Nephron progenitor cell (in vitro differentiated cells): ENCODE results near the gene ARID5A.
A peak's percentile ranks its signal among the peaks of the same experiment; 100 is the strongest.

Source experiments
- DNase-seq: peaks from one replicate; pipeline ENCODE4 v3.0.0; 2021
- H3K27ac Mint-ChIP-seq: 2 replicates; pipeline ENCODE4 v1.8.0; 2021; ENCODE audit warnings: mild to moderate bottlenecking, moderate library complexity, mixed read lengths
- H3K27me3 Mint-ChIP-seq: 2 replicates; pipeline ENCODE4 v1.8.0; 2021; ENCODE audit warnings: mild to moderate bottlenecking, low read depth, mixed read lengths; ENCODE audit not compliant: poor library complexity
- H3K36me3 Mint-ChIP-seq: 2 replicates; pipeline ENCODE4 v1.8.0; 2021; ENCODE audit warnings: low read depth, mixed read lengths
- H3K4me1 Mint-ChIP-seq: 2 replicates; pipeline ENCODE4 v1.8.0; 2021; ENCODE audit warnings: mixed read lengths
- H3K4me3 Mint-ChIP-seq: 2 replicates; pipeline ENCODE4 v1.8.0; 2021; ENCODE audit warnings: mild to moderate bottlenecking, moderate library complexity, mixed read lengths
- H3K9me3 Mint-ChIP-seq: 2 replicates; pipeline ENCODE4 v1.8.0; 2021; ENCODE audit warnings: mild to moderate bottlenecking, moderate library complexity, mixed read lengths
- CTCF ChIP-seq: fragments of 200-600 bp; sonication (generic); IDR thresholded peaks from 2 replicates; pipeline ENCODE4 v1.5.0; 2021; ENCODE audit warnings: antibody characterized with exemption

Gene ARID5A

GRCh38 chr2:96528700-96529375 is 7.7 kb upstream of the ARID5A start:
- TF ChIP-seq CTCF = no peak
- Mint-ChIP-seq H3K36me3 (no peaks in the 10 kb centered on the region), H3K4me1 (peaks cover 58% of the 10 kb centered on the region), H3K9me3 (no peaks in the 10 kb centered on the region), H3K27ac (no peak overlapping the region), H3K4me3 (no peak overlapping the region), H3K27me3 (peaks cover 7% of the 10 kb centered on the region)
- DNase-seq = no peak

GRCh38 chr2:96529376-96530143 is 7.0 kb upstream of the ARID5A start:
- Mint-ChIP-seq H3K9me3 (no peaks in the 10 kb centered on the region), H3K27me3 (peaks cover 4% of the 10 kb centered on the region), H3K27ac (no peak overlapping the region), H3K4me1 (peaks cover 65% of the 10 kb centered on the region), H3K4me3 (no peak overlapping the region), H3K36me3 (no peaks in the 10 kb centered on the region)
- DNase-seq = no peak
- TF ChIP-seq CTCF = no peak

GRCh38 chr2:96530144-96530430 is 6.5 kb upstream of the ARID5A start:
- no peaks in the 10 kb centered on the region for H3K36me3 Mint-ChIP-seq
- no peak for TF ChIP-seq CTCF
- H3K4me1 Mint-ChIP-seq = peaks cover 67% of the 10 kb centered on the region
- no peaks in the 10 kb centered on the region for H3K9me3 Mint-ChIP-seq
- H3K27ac Mint-ChIP-seq = no peak overlapping the region
- DNase-seq = no peak
- H3K27me3 Mint-ChIP-seq = peaks cover 4% of the 10 kb centered on the region
- H3K4me3 Mint-ChIP-seq = no peak overlapping the region

- H3K36me3 Mint-ChIP-seq = no peaks in the 10 kb centered on the region
- peaks cover 4% of the 10 kb centered on the region for H3K27me3 Mint-ChIP-seq
- H3K9me3 Mint-ChIP-seq = no peaks in the 10 kb centered on the region
- no peak for TF ChIP-seq CTCF
- H3K4me1 Mint-ChIP-seq = peaks cover 73% of the 10 kb centered on the region
- no peak overlapping the region for H3K4me3 Mint-ChIP-seq
- DNase-seq = no peak
- H3K27ac Mint-ChIP-seq = no peak overlapping the region
Measured at GRCh38 chr2:96530474-96531357, 5.8 kb upstream of the ARID5A start.

- no peaks in the 10 kb centered on the region for H3K27me3 Mint-ChIP-seq
- H3K4me3 Mint-ChIP-seq = peak overlapping the region; percentile 80
- no peak for DNase-seq
- no peak for TF ChIP-seq CTCF
- no peaks in the 10 kb centered on the region for H3K36me3 Mint-ChIP-seq
- no peak overlapping the region for H3K27ac Mint-ChIP-seq
- H3K9me3 Mint-ChIP-seq = no peaks in the 10 kb centered on the region
- H3K4me1 Mint-ChIP-seq = peaks cover 80% of the 10 kb centered on the region
Measured at GRCh38 chr2:96531366-96531765, 5.2 kb upstream of the ARID5A start.
